MM.1S (cell line): Measurements from ENCODE around the gene DDR1.

Source experiments
- DNase-seq: peaks from one replicate; pipeline ENCODE4 v3.0.0-alpha.2; 2015
- H2AFZ ChIP-seq: fragments of 300-600 bp; sonication (generic); 2 replicates; pipeline ENCODE4 v1.6.0; 2016; ENCODE audit warnings: antibody characterized with exemption, low read length
- H3F3A ChIP-seq: fragments of 300-600 bp; sonication (generic); 2 replicates; pipeline ENCODE4 v1.6.1; 2016; ENCODE audit warnings: mild to moderate bottlenecking, antibody characterized with exemption, low read length, moderate library complexity, mixed read lengths; ENCODE audit not compliant: insufficient read depth
- H3K27ac ChIP-seq: fragments of 300-600 bp; sonication (generic); 2 replicates; pipeline ENCODE4 v1.5.1; 2016; ENCODE audit warnings: mild to moderate bottlenecking, low read length
- H3K27me3 ChIP-seq: fragments of 300-600 bp; sonication (generic); replicated peaks from 2 replicates; pipeline ENCODE4 v1.6.0; 2016; ENCODE audit warnings: low read length; ENCODE audit not compliant: insufficient read depth
- H3K36me3 ChIP-seq: fragments of 300-600 bp; sonication (generic); replicated peaks from 2 replicates; pipeline ENCODE4 v1.6.1; 2016; ENCODE audit warnings: mild to moderate bottlenecking, low read length, mixed read lengths; ENCODE audit not compliant: insufficient read depth
- H3K4me1 ChIP-seq: fragments of 300-600 bp; sonication (generic); 2 replicates; pipeline ENCODE4 v1.6.1; 2016; ENCODE audit warnings: low read length, mixed read lengths
- H3K4me2 ChIP-seq: fragments of 300-600 bp; sonication (generic); 2 replicates; pipeline ENCODE4 v1.6.0; 2016; ENCODE audit warnings: low read depth, low read length
- H3K4me3 ChIP-seq: fragments of 300-600 bp; sonication (generic); 2 replicates; pipeline ENCODE4 v1.5.1; 2016; ENCODE audit warnings: low read length, mixed read lengths
- H3K79me2 ChIP-seq: fragments of 300-600 bp; sonication (generic); 2 replicates; pipeline ENCODE4 v1.6.1; 2016; ENCODE audit warnings: mixed run types, low read length, mixed read lengths
- H3K9ac ChIP-seq: fragments of 300-600 bp; sonication (generic); 2 replicates; pipeline ENCODE4 v1.6.1; 2016; ENCODE audit warnings: low read length, mixed read lengths
- H3K9me2 ChIP-seq: fragments of 300-600 bp; sonication (generic); replicated peaks from 2 replicates; pipeline ENCODE4 v1.6.1; 2016; ENCODE audit warnings: mild to moderate bottlenecking, low read length, mixed read lengths; ENCODE audit not compliant: insufficient read depth
- H3K9me3 ChIP-seq: fragments of 300-600 bp; sonication (generic); replicated peaks from 2 replicates; pipeline ENCODE4 v1.6.1; 2016; ENCODE audit warnings: mild to moderate bottlenecking, low read length, mixed read lengths; ENCODE audit not compliant: insufficient read depth
- H4K20me1 ChIP-seq: fragments of 300-600 bp; sonication (generic); 2 replicates; pipeline ENCODE4 v1.6.1; 2016; ENCODE audit warnings: mild to moderate bottlenecking, low read length, moderate library complexity, mixed read lengths; ENCODE audit not compliant: insufficient read depth
- CTCF ChIP-seq: fragments of 300-600 bp; sonication (generic); IDR thresholded peaks from 2 replicates; pipeline ENCODE4 v1.5.1; 2016; ENCODE audit warnings: antibody characterized with exemption, low read length, mixed read lengths
- EZH2 ChIP-seq: fragments of 300-600 bp; sonication (generic); optimal IDR thresholded peaks from 2 replicates; pipeline ENCODE3; 2017; ENCODE audit warnings: low read depth, mild to moderate bottlenecking, antibody characterized with exemption, low read length, mixed read lengths
- EZH2phosphoT487 ChIP-seq: fragments of 300-600 bp; sonication (generic); IDR thresholded peaks from 2 replicates; pipeline ENCODE4 v1.6.1; 2018; ENCODE audit warnings: antibody characterized with exemption, low read length

The DDR1 gene

GRCh38 chr6:30882759-30883684 is 1.3 kb upstream of the DDR1 start:
- Histone ChIP-seq H3K4me2 (no peak overlapping the region), H3K9ac (no peak overlapping the region), H2AFZ (no peak overlapping the region), H3K4me1 (no peaks in the 10 kb centered on the region), H3K79me2 (no peaks in the 10 kb centered on the region), H3K36me3 (no peaks in the 10 kb centered on the region), H3K27me3 (peaks cover 53% of the 10 kb centered on the region), H3F3A (no peaks in the 10 kb centered on the region), H3K4me3 (no peak overlapping the region), H4K20me1 (no peaks in the 10 kb centered on the region), H3K9me3 (no peaks in the 10 kb centered on the region), H3K9me2 (no peaks in the 10 kb centered on the region), H3K27ac (no peak overlapping the region)
- no peak for DNase-seq
- TF ChIP-seq EZH2phosphoT487 (no peak), EZH2 (no peak), CTCF (no peak)

- Histone ChIP-seq H4K20me1 (no peaks in the 10 kb centered on the region), H3K79me2 (no peaks in the 10 kb centered on the region), H3K27me3 (peaks cover 57% of the 10 kb centered on the region), H3K36me3 (no peaks in the 10 kb centered on the region), H2AFZ (peak overlapping the region; percentile 42; the same call in 1 of the 2 replicates), H3F3A (no peaks in the 10 kb centered on the region), H3K27ac (no peak overlapping the region), H3K9me3 (no peaks in the 10 kb centered on the region), H3K9me2 (no peaks in the 10 kb centered on the region), H3K4me1 (no peaks in the 10 kb centered on the region), H3K4me2 (peak overlapping the region; percentile 64), H3K4me3 (peak overlapping the region; percentile 46), H3K9ac (no peak overlapping the region)
- DNase-seq = no peak
- TF ChIP-seq CTCF (no peak), EZH2 (no peak), EZH2phosphoT487 (no peak)
Observed at GRCh38 chr6:30884521-30885480, 482 bp downstream of the DDR1 start.

GRCh38 chr6:30885481-30885998 is 1.2 kb downstream of the DDR1 start:
- Histone ChIP-seq H3K79me2 (no peaks in the 10 kb centered on the region), H3K9me2 (no peaks in the 10 kb centered on the region), H4K20me1 (no peaks in the 10 kb centered on the region), H3K36me3 (no peaks in the 10 kb centered on the region), H3K9ac (no peak overlapping the region), H3F3A (no peaks in the 10 kb centered on the region), H2AFZ (no peak overlapping the region), H3K9me3 (no peaks in the 10 kb centered on the region), H3K27ac (no peak overlapping the region), H3K27me3 (peaks cover 64% of the 10 kb centered on the region), H3K4me2 (no peak overlapping the region), H3K4me1 (no peaks in the 10 kb centered on the region), H3K4me3 (no peak overlapping the region)
- no peak for DNase-seq
- TF ChIP-seq CTCF (no peak), EZH2 (no peak), EZH2phosphoT487 (no peak)
